Measurements from ENCODE around the gene BOK.
"Not testable (repeated sequence)": the region's sequence is repeated elsewhere in the genome, so short reads cannot be mapped to it uniquely, and the experiment has no call there.

Gene BOK

GRCh38 chr2:241566468-241566867 lies 7.9 kb downstream of the BOK start:
- Mint-ChIP-seq H3K27ac (no peak overlapping the region), H3K4me3 (no peak overlapping the region), H3K9me3 (peaks cover 5% of the 10 kb centered on the region), H3K27me3 (ENCODE audit: low read depth, poor library complexity) (peaks cover 19% of the 10 kb centered on the region), H3K36me3 (ENCODE audit: low read depth) (peaks cover 6% of the 10 kb centered on the region), H3K4me1 (peaks cover 19% of the 10 kb centered on the region)
- no peak for TF ChIP-seq CTCF (IDR thresholded peaks at IDR 0.05)
- DNase-seq, result no peak

- H3K27me3 Mint-ChIP-seq (ENCODE audit: low read depth, poor library complexity), result peaks cover 23% of the 10 kb centered on the region
- H3K27ac Mint-ChIP-seq; H3K4me3 Mint-ChIP-seq; H3K9me3 Mint-ChIP-seq; DNase-seq; H3K36me3 Mint-ChIP-seq (ENCODE audit: low read depth): not testable (repeated sequence)
- H3K4me1 Mint-ChIP-seq, result peaks cover 19% of the 10 kb centered on the region
These were observed 8.7 kb downstream of the BOK start for GRCh38 chr2:241567266-241567665.

DNA sequence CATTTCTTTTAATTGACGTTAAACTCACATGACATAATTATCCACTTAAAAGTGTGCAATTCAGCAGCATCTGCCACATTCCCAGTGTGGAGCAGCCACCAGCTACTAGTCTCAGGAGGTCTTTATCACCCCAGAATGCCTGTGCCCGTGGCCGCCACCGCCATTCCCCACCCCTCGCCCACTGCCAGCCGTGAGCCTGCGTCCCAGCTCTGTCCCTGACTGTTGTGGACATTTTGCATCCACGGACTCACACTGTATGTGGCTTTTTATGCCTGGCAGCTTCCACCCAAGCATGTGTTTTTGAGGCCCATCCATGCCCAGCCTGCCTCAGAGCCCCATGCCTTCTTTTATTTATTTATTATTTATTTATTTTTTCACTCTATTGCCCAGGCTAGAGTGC lies 9.2 kb downstream of the BOK start:
- Mint-ChIP-seq H3K4me1 (peaks cover 19% of the 10 kb centered on the region), H3K9me3 (peaks cover 5% of the 10 kb centered on the region), H3K36me3 (ENCODE audit: low read depth) (peaks cover 6% of the 10 kb centered on the region), H3K27ac (no peak overlapping the region), H3K27me3 (ENCODE audit: low read depth, poor library complexity) (peaks cover 23% of the 10 kb centered on the region), H3K4me3 (no peak overlapping the region)
- TF ChIP-seq CTCF (IDR thresholded peaks at IDR 0.05), result no peak
- DNase-seq, result no peak

DNA sequence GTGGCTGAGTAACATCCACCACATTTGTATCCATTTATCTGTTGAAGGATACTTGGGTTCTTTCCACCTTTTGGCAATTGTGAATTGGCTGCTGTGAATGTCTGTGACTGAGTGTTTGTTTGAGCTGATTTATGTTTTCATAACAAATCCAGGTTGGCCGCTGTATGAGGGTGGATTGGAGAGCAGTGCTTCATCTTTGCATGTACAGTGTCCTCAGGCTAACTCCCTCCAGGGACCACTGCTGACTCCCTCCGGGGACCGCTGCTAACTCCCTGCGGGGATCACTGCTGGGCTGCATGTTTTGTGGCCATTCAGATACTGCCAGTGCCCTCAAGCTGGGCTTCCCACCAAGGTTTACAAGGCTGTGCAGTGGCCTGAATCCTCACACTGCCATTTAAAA lies 10.2 kb downstream of the BOK start:
- Mint-ChIP-seq H3K27me3 (ENCODE audit: low read depth, poor library complexity) (peaks cover 27% of the 10 kb centered on the region), H3K36me3 (ENCODE audit: low read depth) (peaks cover 6% of the 10 kb centered on the region), H3K4me3 (no peak overlapping the region), H3K9me3 (peaks cover 5% of the 10 kb centered on the region), H3K27ac (no peak overlapping the region), H3K4me1 (peaks cover 19% of the 10 kb centered on the region)
- no peak for DNase-seq
- no peak for TF ChIP-seq CTCF (IDR thresholded peaks at IDR 0.05)

DNA sequence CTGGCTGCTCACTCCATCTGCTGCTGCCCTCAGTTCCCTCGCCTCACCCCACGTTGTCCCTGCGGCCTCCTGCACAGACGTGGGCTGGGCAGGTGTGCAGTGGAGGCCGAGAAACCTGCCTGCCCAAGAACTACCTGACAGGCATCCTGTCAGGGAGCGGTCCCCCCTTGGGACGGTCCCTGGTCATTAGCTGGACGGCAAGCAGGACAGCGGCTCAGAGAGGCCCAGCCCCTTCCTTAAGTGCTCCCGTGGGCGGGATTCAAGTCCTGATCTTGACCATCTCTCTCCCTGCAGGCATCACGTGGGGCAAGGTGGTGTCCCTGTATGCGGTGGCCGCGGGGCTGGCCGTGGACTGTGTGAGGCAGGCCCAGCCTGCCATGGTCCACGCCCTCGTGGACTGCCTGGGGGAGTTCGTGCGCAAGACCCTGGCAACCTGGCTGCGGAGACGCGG lies 11.3 kb downstream of the BOK start:
- Mint-ChIP-seq H3K27me3 (ENCODE audit: low read depth, poor library complexity) (peaks cover 27% of the 10 kb centered on the region), H3K9me3 (peaks cover 5% of the 10 kb centered on the region), H3K27ac (no peak overlapping the region), H3K36me3 (ENCODE audit: low read depth) (peaks cover 6% of the 10 kb centered on the region), H3K4me3 (no peak overlapping the region), H3K4me1 (peaks cover 19% of the 10 kb centered on the region)
- TF ChIP-seq CTCF (IDR thresholded peaks at IDR 0.05), result no peak
- no peak for DNase-seq

DNA sequence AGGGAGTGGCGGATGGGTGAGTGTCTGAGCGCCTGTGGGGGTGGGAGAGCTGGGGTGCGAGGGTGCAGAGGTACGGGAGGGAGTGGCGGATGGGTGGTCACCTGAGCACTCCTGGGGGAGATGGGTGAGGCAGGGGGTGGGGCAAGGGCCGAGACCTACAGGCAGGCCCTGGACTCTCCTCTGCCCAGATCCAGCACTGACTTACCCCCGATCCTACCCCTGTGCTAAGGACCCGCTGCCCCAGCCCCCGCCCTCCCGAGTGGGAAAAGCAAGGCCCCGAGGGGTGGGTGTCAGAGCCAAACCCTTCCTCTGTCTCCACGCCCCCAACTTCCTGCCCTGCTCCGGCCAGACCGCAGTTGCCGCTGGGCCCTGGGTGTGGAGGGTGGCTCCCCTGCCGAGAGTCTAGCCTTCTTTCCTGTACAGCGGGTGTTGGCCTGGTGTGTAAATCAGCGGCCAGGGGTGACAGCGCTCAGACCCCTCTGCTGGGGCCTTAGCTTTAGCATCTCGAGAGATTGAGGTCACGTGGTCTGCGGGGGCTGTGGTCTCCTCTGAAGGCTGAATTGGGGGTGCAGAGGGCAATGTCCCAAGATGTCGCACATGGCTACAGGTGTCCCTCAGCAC lies 12.5 kb downstream of the BOK start:
- H3K9me3 Mint-ChIP-seq, result peaks cover 5% of the 10 kb centered on the region
- no peak overlapping the region for H3K4me3 Mint-ChIP-seq
- peaks cover 17% of the 10 kb centered on the region for H3K4me1 Mint-ChIP-seq
- no peak for DNase-seq
- peaks cover 31% of the 10 kb centered on the region for H3K27me3 Mint-ChIP-seq (ENCODE audit: low read depth, poor library complexity)
- TF ChIP-seq CTCF (IDR thresholded peaks at IDR 0.05), result no peak
- no peak overlapping the region for H3K27ac Mint-ChIP-seq
- H3K36me3 Mint-ChIP-seq (ENCODE audit: low read depth), result peaks cover 15% of the 10 kb centered on the region
